Retinal pigment epithelial cell (primary cell): Measurements from ENCODE around the gene TLX2.
A peak's percentile ranks its signal among the peaks of the same experiment; 100 is the strongest.

Source experiments
- DNase-seq: peaks from one replicate; pipeline ENCODE4 v3.0.0-alpha.2; 2010; ENCODE audit warnings: low read depth
- H3K4me3 ChIP-seq: 2 replicates; pipeline ENCODE4 v1.5.1; 2011; ENCODE audit warnings: mild to moderate bottlenecking, low read length, control low read depth, moderate library complexity
- CTCF ChIP-seq: conservative IDR thresholded peaks from 2 replicates; pipeline ENCODE4 v1.5.1; 2011; ENCODE audit warnings: low read depth, low read length, control low read depth, inconsistent platforms

TLX2 gene

GRCh38 chr2:74507926-74508520 is 6.2 kb upstream of the TLX2 start:
- H3K4me3 ChIP-seq, result peak overlapping the region; percentile 98
- TF ChIP-seq CTCF, result no peak
- DNase-seq, result no peak

- H3K4me3 ChIP-seq, result no peak overlapping the region
- TF ChIP-seq CTCF, result no peak
- no peak for DNase-seq
Measured at GRCh38 chr2:74510272-74510671, 4.0 kb upstream of the TLX2 start.

- no peak overlapping the region for H3K4me3 ChIP-seq
- no peak for DNase-seq
- TF ChIP-seq CTCF, result no peak
Measured at GRCh38 chr2:74511104-74511989, 2.9 kb upstream of the TLX2 start.

GRCh38 chr2:74512744-74513604 is 1.3 kb upstream of the TLX2 start:
- no peak overlapping the region for H3K4me3 ChIP-seq
- DNase-seq, result no peak
- no peak for TF ChIP-seq CTCF

- no peak overlapping the region for H3K4me3 ChIP-seq
- TF ChIP-seq CTCF, result no peak
Measured at GRCh38 chr2:74513605-74514367, 464 bp upstream of the TLX2 start.

GRCh38 chr2:74515271-74515980 is 1.2 kb downstream of the TLX2 start:
- DNase-seq, result no peak
- no peak overlapping the region for H3K4me3 ChIP-seq
- TF ChIP-seq CTCF, result no peak

More at GRCh38 chr2:74513605-74514367, 464 bp upstream of the TLX2 start:
- no peak for DNase-seq
